Activated T-cell treated with anti-CD3 and anti-CD28 coated beads, Interleukin-2, amount 50 U/mL, for 4 hours (primary cell): ENCODE measurements around the gene NSG1. TPM values are rescaled to one million over a fixed set of nuclear protein-coding genes. Genes with fewer than 3 reads are reported as not detected.
"Not testable (repeated sequence)": the region's sequence is repeated elsewhere in the genome, so short reads cannot be mapped to it uniquely, and the experiment has no call there.

Experiments
- ATAC-seq, 2 donors: fragments of 200-7000 bp; cut with Tn5 transposase; one replicate each; pipeline ENCODE4 v1.10.0; 2021
- DNase-seq: peaks from one replicate; pipeline ENCODE4 v3.0.0-alpha.2; 2020
- H3K27me3 Mint-ChIP-seq: one replicate; pipeline ENCODE4 v1.8.0; 2021; ENCODE audit warnings: low read depth, mixed read lengths
- H3K36me3 Mint-ChIP-seq: one replicate; pipeline ENCODE4 v1.8.0; 2022; ENCODE audit warnings: mixed read lengths; ENCODE audit not compliant: insufficient read depth
- H3K4me1 Mint-ChIP-seq: one replicate; pipeline ENCODE4 v1.8.0; 2021; ENCODE audit warnings: low read depth, mixed read lengths
- H3K4me3 Mint-ChIP-seq: one replicate; pipeline ENCODE4 v1.8.0; 2021; ENCODE audit warnings: mild to moderate bottlenecking, moderate library complexity, mixed read lengths
- H3K9me3 Mint-ChIP-seq: one replicate; pipeline ENCODE4 v1.8.0; 2021; ENCODE audit warnings: mixed read lengths
- total RNA-seq, 3 donors: library from RNA; stranded (reverse); gene quantifications; one replicate each; pipeline ENCODE4 v1.2.1, GENCODE V29; 2021

The NSG1 gene
- total RNA-seq, 3 donors from 2014 or later, result 1.2 to 3.5 (median 1.9) TPM

- peaks cover 14% of the 10 kb centered on the region for H3K36me3 Mint-ChIP-seq
- no peak for ATAC-seq
Measured at GRCh38 chr4:4440333-4441061, 53.6 kb downstream of the NSG1 start.

GRCh38 chr4:4443821-4444220 is 56.9 kb downstream of the NSG1 start:
- Mint-ChIP-seq H3K27me3 (no peaks in the 10 kb centered on the region), H3K36me3 (no peaks in the 10 kb centered on the region), H3K4me3 (no peak overlapping the region), H3K4me1 (no peaks in the 10 kb centered on the region), H3K9me3 (no peaks in the 10 kb centered on the region)
- ATAC-seq (no peak), DNase-seq (no peak)

More at GRCh38 chr4:4440333-4441061, 53.6 kb downstream of the NSG1 start:
- Mint-ChIP-seq H3K4me3 (no peak overlapping the region), H3K4me1 (peaks cover 3% of the 10 kb centered on the region), H3K9me3 (no peaks in the 10 kb centered on the region), H3K27me3 (no peaks in the 10 kb centered on the region)
- DNase-seq, result no peak

GRCh38 chr4:4446434-4446833 is 59.5 kb downstream of the NSG1 start:
- no peak for ATAC-seq

GRCh38 chr4:4455210-4455865 is 68.4 kb downstream of the NSG1 start:
- ATAC-seq, result no peak
- peaks cover 8% of the 10 kb centered on the region for H3K4me1 Mint-ChIP-seq
- DNase-seq, result no peak
- H3K9me3 Mint-ChIP-seq, result no peaks in the 10 kb centered on the region
- no peaks in the 10 kb centered on the region for H3K27me3 Mint-ChIP-seq
- H3K4me3 Mint-ChIP-seq, result no peak overlapping the region
- peaks cover 49% of the 10 kb centered on the region for H3K36me3 Mint-ChIP-seq

More at GRCh38 chr4:4446434-4446833, 59.5 kb downstream of the NSG1 start:
- Mint-ChIP-seq H3K27me3 (no peaks in the 10 kb centered on the region), H3K4me3 (no peak overlapping the region), H3K36me3 (peaks cover 3% of the 10 kb centered on the region), H3K4me1 (no peaks in the 10 kb centered on the region), H3K9me3 (no peaks in the 10 kb centered on the region)
- DNase-seq, result no peak

GRCh38 chr4:4456351-4456750 is 69.4 kb downstream of the NSG1 start:
- ATAC-seq (no peak), DNase-seq (no peak)
- no peak overlapping the region for H3K4me3 Mint-ChIP-seq
- H3K4me1 Mint-ChIP-seq, result peaks cover 19% of the 10 kb centered on the region
- H3K27me3 Mint-ChIP-seq, result no peaks in the 10 kb centered on the region
- peaks cover 49% of the 10 kb centered on the region for H3K36me3 Mint-ChIP-seq
- no peaks in the 10 kb centered on the region for H3K9me3 Mint-ChIP-seq

- Mint-ChIP-seq H3K9me3 (no peaks in the 10 kb centered on the region), H3K36me3 (peaks cover 44% of the 10 kb centered on the region), H3K4me1 (peaks cover 25% of the 10 kb centered on the region), H3K27me3 (no peaks in the 10 kb centered on the region), H3K4me3 (no peak overlapping the region)
- DNase-seq (no peak), ATAC-seq (no peak)
Measured at GRCh38 chr4:4456816-4457578, 70.1 kb downstream of the NSG1 start.

- DNase-seq (no peak), ATAC-seq (no peak)
- Mint-ChIP-seq H3K4me3 (no peak overlapping the region), H3K9me3 (no peaks in the 10 kb centered on the region), H3K36me3 (peaks cover 37% of the 10 kb centered on the region), H3K27me3 (no peaks in the 10 kb centered on the region), H3K4me1 (peaks cover 34% of the 10 kb centered on the region)
Measured at GRCh38 chr4:4457803-4458553, 71.1 kb downstream of the NSG1 start.

GRCh38 chr4:4459181-4459580 is 72.3 kb downstream of the NSG1 start:
- DNase-seq (no peak), ATAC-seq (no peak)
- no peak overlapping the region for H3K4me3 Mint-ChIP-seq
- peaks cover 33% of the 10 kb centered on the region for H3K36me3 Mint-ChIP-seq
- H3K27me3 Mint-ChIP-seq, result no peaks in the 10 kb centered on the region
- H3K9me3 Mint-ChIP-seq, result no peaks in the 10 kb centered on the region
- peaks cover 39% of the 10 kb centered on the region for H3K4me1 Mint-ChIP-seq

GRCh38 chr4:4460759-4461158 is 73.9 kb downstream of the NSG1 start:
- ATAC-seq (peak in 1 of 2 donors; percentile 51), DNase-seq (no peak)
- Mint-ChIP-seq H3K9me3 (peaks cover 8% of the 10 kb centered on the region), H3K4me1 (peaks cover 50% of the 10 kb centered on the region), H3K4me3 (no peak overlapping the region), H3K36me3 (peaks cover 37% of the 10 kb centered on the region), H3K27me3 (no peaks in the 10 kb centered on the region)

GRCh38 chr4:4461178-4461577 is 74.3 kb downstream of the NSG1 start:
- Mint-ChIP-seq H3K4me3 (no peak overlapping the region), H3K27me3 (no peaks in the 10 kb centered on the region), H3K9me3 (peaks cover 8% of the 10 kb centered on the region), H3K36me3 (peaks cover 39% of the 10 kb centered on the region), H3K4me1 (peaks cover 50% of the 10 kb centered on the region)
- DNase-seq (no peak), ATAC-seq (no peak)

- Mint-ChIP-seq H3K4me1 (peaks cover 50% of the 10 kb centered on the region), H3K27me3 (no peaks in the 10 kb centered on the region), H3K9me3 (peaks cover 8% of the 10 kb centered on the region), H3K36me3 (peaks cover 41% of the 10 kb centered on the region), H3K4me3 (peak overlapping the region; percentile 58)
- ATAC-seq, result peak; percentile 53 to 74
- DNase-seq, result peak; percentile 11
Measured at GRCh38 chr4:4461850-4462249, 74.9 kb downstream of the NSG1 start.

- DNase-seq (no peak), ATAC-seq (no peak)
- H3K36me3 Mint-ChIP-seq, result peaks cover 46% of the 10 kb centered on the region
- H3K9me3 Mint-ChIP-seq, result peaks cover 8% of the 10 kb centered on the region
- peaks cover 50% of the 10 kb centered on the region for H3K4me1 Mint-ChIP-seq
- H3K4me3 Mint-ChIP-seq, result no peak overlapping the region
- H3K27me3 Mint-ChIP-seq, result no peaks in the 10 kb centered on the region
Measured at GRCh38 chr4:4462970-4463369, 76.1 kb downstream of the NSG1 start.

- not testable (repeated sequence) for ATAC-seq, DNase-seq, H3K27me3 Mint-ChIP-seq, H3K9me3 Mint-ChIP-seq, H3K4me3 Mint-ChIP-seq
- Mint-ChIP-seq H3K4me1 (peaks cover 43% of the 10 kb centered on the region), H3K36me3 (peaks cover 53% of the 10 kb centered on the region)
Measured at GRCh38 chr4:4465238-4465637, 78.3 kb downstream of the NSG1 start.
